PC-3 (cell line): ENCODE results near the gene AUTS2. TPM values are rescaled to one million over a fixed set of nuclear protein-coding genes. Genes with fewer than 3 reads are reported as not detected.

Source experiments
- ATAC-seq: fragments of 200-7000 bp; cut with Tn5 transposase; 2 replicates; pipeline ENCODE4 v1.9.1; 2020; ENCODE audit warnings: mild to moderate bottlenecking, moderate library complexity
- BruUV-seq: library from RNA; stranded (reverse); fragments of 400-500 nt; replicated peaks from 2 replicates; lab custom pipeline; 2021; lab: Mats Ljungman, UMichigan
- CTCF ChIA-PET: fragments of 300-600 bp; sonication (Branson Sonifier 250); formaldehyde crosslinking; loops from one replicate; lab custom pipeline; 2022; ENCODE audit warnings: antibody characterized with exemption; lab: Charles Lee
- POLR2A ChIA-PET: fragments of 300-600 bp; sonication (Branson Sonifier 250); formaldehyde crosslinking; loops from one replicate; lab custom pipeline; 2022; ENCODE audit warnings: antibody characterized with exemption; ENCODE audit not compliant: unreplicated experiment; lab: Charles Lee
- DNase-seq: peaks from one replicate; pipeline ENCODE4 v3.0.0-alpha.2; 2015
- H2AFZ ChIP-seq: fragments of 300-600 bp; sonication (generic); 2 replicates; pipeline ENCODE4 v1.6.0; 2016; ENCODE audit warnings: antibody characterized with exemption, low read length
- H3F3A ChIP-seq: fragments of 300-600 bp; sonication (generic); one replicate; pipeline ENCODE4 v1.6.0; 2017; ENCODE audit warnings: antibody characterized with exemption, low read length, control low read depth, mild to moderate bottlenecking; ENCODE audit not compliant: unreplicated experiment
- H3K27ac ChIP-seq: fragments of 300-600 bp; sonication (generic); 2 replicates; pipeline ENCODE4 v1.5.1; 2016; ENCODE audit warnings: mild to moderate bottlenecking, low read length
- H3K27me3 ChIP-seq: fragments of 300-600 bp; sonication (generic); 2 replicates; pipeline ENCODE4 v1.6.1; 2016; ENCODE audit warnings: low read length, mixed read lengths
- H3K36me3 ChIP-seq: fragments of 300-600 bp; sonication (generic); 2 replicates; pipeline ENCODE4 v1.6.1; 2016; ENCODE audit warnings: low read depth, mixed run types, low read length, mixed read lengths
- H3K4me1 ChIP-seq: fragments of 300-600 bp; sonication (generic); 2 replicates; pipeline ENCODE4 v1.5.1; 2016; ENCODE audit warnings: low read length; ENCODE audit not compliant: insufficient read depth
- H3K4me2 ChIP-seq: fragments of 300-600 bp; sonication (generic); 2 replicates; pipeline ENCODE4 v1.6.0; 2016; ENCODE audit warnings: low read length
- H3K4me3 ChIP-seq: fragments of 300-600 bp; sonication (generic); 2 replicates; pipeline ENCODE4 v1.5.1; 2016; ENCODE audit warnings: mild to moderate bottlenecking, low read length, mixed read lengths
- H3K79me2 ChIP-seq: fragments of 300-600 bp; sonication (generic); 2 replicates; pipeline ENCODE4 v1.6.1; 2017; ENCODE audit warnings: low read length, mixed read lengths
- H3K9ac ChIP-seq: fragments of 300-600 bp; sonication (generic); 2 replicates; pipeline ENCODE4 v1.6.0; 2016; ENCODE audit warnings: mild to moderate bottlenecking, low read length
- H3K9me2 ChIP-seq: fragments of 300-600 bp; sonication (generic); replicated peaks from 2 replicates; pipeline ENCODE4 v1.6.1; 2016; ENCODE audit warnings: mixed run types, low read length, mixed read lengths
- H3K9me3 ChIP-seq: fragments of 300-600 bp; sonication (generic); 2 replicates; pipeline ENCODE4 v1.6.1; 2016; ENCODE audit warnings: low read length, mixed read lengths
- H4K20me1 ChIP-seq: fragments of 300-600 bp; sonication (generic); 2 replicates; pipeline ENCODE4 v1.6.1; 2016; ENCODE audit warnings: low read length, mixed read lengths
- EZH2 ChIP-seq: fragments of 300-600 bp; sonication (generic); IDR thresholded peaks from one replicate; pipeline ENCODE4 v1.6.1; 2017; ENCODE audit warnings: antibody characterized with exemption, mild to moderate bottlenecking, low read length; ENCODE audit not compliant: unreplicated experiment
- EZH2phosphoT487 ChIP-seq: fragments of 300-600 bp; sonication (generic); IDR thresholded peaks from 2 replicates; pipeline ENCODE4 v1.6.1; 2018; ENCODE audit warnings: mild to moderate bottlenecking, antibody characterized with exemption, low read length, borderline replicate concordance
- intact Hi-C: fragments of 100-400 bp; cut with micrococcal nuclease; formaldehyde crosslinking; loops from 2 replicates; pipeline ENCODE4 v1.9.0; 2023
- total RNA-seq: library from RNA; depleted of rRNA; stranded (reverse); fragments of >200 nt; gene quantifications from 2 replicates; pipeline ENCODE4 v1.2.3, GENCODE V29; 2014
- TF ChIP-seq, protein P1 (sequence below): fragments of 300-600 bp; sonication (generic); conservative IDR thresholded peaks from 2 replicates; pipeline ENCODE4 v1.5.1; 2017; ENCODE audit warnings: antibody characterized with exemption, low read depth, mild to moderate bottlenecking, low read length

AUTS2 gene
- total RNA-seq, 1 experiment from 2014 or later: not detected

DNA sequence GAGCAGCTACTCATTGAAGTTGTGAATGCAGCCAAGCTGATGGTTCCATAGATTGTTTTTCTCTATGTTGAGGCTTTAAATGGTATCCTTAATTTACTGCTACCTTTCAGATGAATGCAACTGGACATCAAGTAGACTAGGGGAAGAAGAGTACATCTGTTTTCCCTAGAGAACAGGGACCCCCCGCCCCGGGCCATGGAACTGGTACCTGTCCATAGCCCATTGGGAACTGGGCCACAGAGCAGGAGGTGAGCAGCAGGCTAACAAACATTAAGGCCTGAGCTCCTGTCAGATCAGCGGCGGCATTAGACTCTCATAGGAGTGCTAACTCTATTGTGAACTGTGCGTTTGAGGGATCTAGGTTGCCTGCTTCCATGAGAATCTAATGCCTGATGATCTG, 391.3 kb downstream of the AUTS2 start:
- no peaks in the 10 kb centered on the region for H3K36me3 ChIP-seq
- intact Hi-C loops: no loop called here
- H3K27ac ChIP-seq: no peak overlapping the region
- ChIA-PET CTCF (no interaction called here), POLR2A (no interaction called here)
- no peak overlapping the region for H3K4me3 ChIP-seq
- H3K9me3 ChIP-seq: no peaks in the 10 kb centered on the region
- DNase-seq (no peak), ATAC-seq (no peak)
- no peak overlapping the region for H3K4me2 ChIP-seq
- no peak overlapping the region for H2AFZ ChIP-seq
- no peaks in the 10 kb centered on the region for H4K20me1 ChIP-seq
- no peak overlapping the region for H3K9ac ChIP-seq
- no TSS peak for BruUV-seq
- no peaks in the 10 kb centered on the region for H3K4me1 ChIP-seq
- no peaks in the 10 kb centered on the region for H3F3A ChIP-seq
- no peaks in the 10 kb centered on the region for H3K27me3 ChIP-seq
- no peaks in the 10 kb centered on the region for H3K9me2 ChIP-seq
- H3K79me2 ChIP-seq: no peaks in the 10 kb centered on the region
- TF ChIP-seq, protein P1, sequence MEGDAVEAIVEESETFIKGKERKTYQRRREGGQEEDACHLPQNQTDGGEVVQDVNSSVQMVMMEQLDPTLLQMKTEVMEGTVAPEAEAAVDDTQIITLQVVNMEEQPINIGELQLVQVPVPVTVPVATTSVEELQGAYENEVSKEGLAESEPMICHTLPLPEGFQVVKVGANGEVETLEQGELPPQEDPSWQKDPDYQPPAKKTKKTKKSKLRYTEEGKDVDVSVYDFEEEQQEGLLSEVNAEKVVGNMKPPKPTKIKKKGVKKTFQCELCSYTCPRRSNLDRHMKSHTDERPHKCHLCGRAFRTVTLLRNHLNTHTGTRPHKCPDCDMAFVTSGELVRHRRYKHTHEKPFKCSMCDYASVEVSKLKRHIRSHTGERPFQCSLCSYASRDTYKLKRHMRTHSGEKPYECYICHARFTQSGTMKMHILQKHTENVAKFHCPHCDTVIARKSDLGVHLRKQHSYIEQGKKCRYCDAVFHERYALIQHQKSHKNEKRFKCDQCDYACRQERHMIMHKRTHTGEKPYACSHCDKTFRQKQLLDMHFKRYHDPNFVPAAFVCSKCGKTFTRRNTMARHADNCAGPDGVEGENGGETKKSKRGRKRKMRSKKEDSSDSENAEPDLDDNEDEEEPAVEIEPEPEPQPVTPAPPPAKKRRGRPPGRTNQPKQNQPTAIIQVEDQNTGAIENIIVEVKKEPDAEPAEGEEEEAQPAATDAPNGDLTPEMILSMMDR: no peak
- TF ChIP-seq EZH2phosphoT487: no peak
- no peak for TF ChIP-seq EZH2

DNA sequence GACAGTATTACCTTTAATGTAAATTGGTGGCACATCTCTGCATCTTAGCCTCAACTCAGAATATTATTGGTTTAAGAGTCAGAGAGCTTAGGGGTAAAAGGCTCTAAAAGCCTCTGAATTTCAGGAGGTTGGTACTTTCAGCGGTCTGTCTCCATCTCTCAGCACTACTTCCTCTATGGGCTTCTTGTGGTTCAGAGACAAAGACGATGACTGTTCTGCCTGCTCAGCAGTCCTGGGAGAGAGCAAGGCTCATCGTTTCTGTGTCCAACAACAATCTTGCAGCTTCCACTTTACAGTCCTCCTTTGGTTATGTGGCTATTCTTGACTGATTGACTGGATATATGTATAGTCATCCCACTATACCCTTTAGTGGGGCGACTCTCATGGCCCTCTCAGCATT, 394.7 kb downstream of the AUTS2 start:
- Histone ChIP-seq H3K4me2 (no peak overlapping the region), H3K27ac (no peak overlapping the region), H3K79me2 (no peaks in the 10 kb centered on the region), H3K9me3 (no peaks in the 10 kb centered on the region), H3K36me3 (no peaks in the 10 kb centered on the region), H3K9me2 (no peaks in the 10 kb centered on the region), H3K27me3 (no peaks in the 10 kb centered on the region), H4K20me1 (no peaks in the 10 kb centered on the region), H3K4me3 (no peak overlapping the region), H3K9ac (no peak overlapping the region), H3K4me1 (no peaks in the 10 kb centered on the region), H3F3A (no peaks in the 10 kb centered on the region), H2AFZ (no peak overlapping the region)
- no peak for TF ChIP-seq EZH2phosphoT487
- no TSS peak for BruUV-seq
- ChIA-PET CTCF (no interaction called here), POLR2A (no interaction called here)
- no peak for ATAC-seq
- no peak for DNase-seq
- intact Hi-C loops: no loop called here

DNA sequence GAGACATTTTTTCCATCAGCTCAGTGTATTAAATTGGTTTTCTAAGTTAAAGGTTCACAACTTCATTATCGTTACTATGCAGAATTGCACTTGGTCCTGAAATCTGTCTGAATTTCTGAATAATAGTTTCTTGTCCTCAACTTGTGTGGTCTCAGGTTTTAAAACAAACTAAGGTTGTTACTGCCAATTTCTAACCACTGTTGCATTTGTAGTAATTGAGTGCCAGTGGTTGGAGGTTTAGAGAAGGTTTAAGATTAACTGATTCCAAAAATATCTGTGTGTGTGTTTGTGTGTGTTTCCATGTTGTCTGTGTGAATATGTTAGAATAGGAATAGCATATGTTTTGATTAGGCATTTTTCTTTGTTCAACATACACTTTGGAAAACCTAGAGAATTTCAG, 395.9 kb downstream of the AUTS2 start:
- intact Hi-C loops: no loop called here
- no peak for ATAC-seq

More for the DNA sequence above, 395.9 kb downstream of the AUTS2 start:
- no peaks in the 10 kb centered on the region for H3K79me2 ChIP-seq
- no peak overlapping the region for H3K4me2 ChIP-seq
- TF ChIP-seq, protein P1: no peak
- no peak for TF ChIP-seq EZH2
- TF ChIP-seq EZH2phosphoT487: no peak
- ChIA-PET CTCF (no interaction called here), POLR2A (interaction anchor here (0.6 kb wide), 1 partner anchor 170 kb away, joined by 4 read pairs; no protein-coding TSS in a partner anchor)
- H4K20me1 ChIP-seq: no peaks in the 10 kb centered on the region
- no peak for DNase-seq
- no peaks in the 10 kb centered on the region for H3K4me1 ChIP-seq
- H3K36me3 ChIP-seq: no peaks in the 10 kb centered on the region
- H3K27ac ChIP-seq: no peak overlapping the region
- no peak overlapping the region for H3K4me3 ChIP-seq
- no peaks in the 10 kb centered on the region for H3K9me2 ChIP-seq
- H3K9me3 ChIP-seq: no peaks in the 10 kb centered on the region
- BruUV-seq: no TSS peak
- H3K27me3 ChIP-seq: no peaks in the 10 kb centered on the region
- H2AFZ ChIP-seq: no peak overlapping the region
- H3K9ac ChIP-seq: no peak overlapping the region
- H3F3A ChIP-seq: no peaks in the 10 kb centered on the region
